GM12865 (cell line): ENCODE data around the gene PRR15L.

ENCODE experiments used
- DNase-seq: peaks from one replicate; pipeline ENCODE4 v3.0.0; 2010; ENCODE audit warnings: low read depth
- H3K4me3 ChIP-seq: 2 replicates; pipeline ENCODE4 v1.5.1; 2011; ENCODE audit warnings: mild to moderate bottlenecking, low read depth, low read length, control low read depth
- CTCF ChIP-seq: IDR thresholded peaks from 2 replicates; pipeline ENCODE4 v1.5.1; 2011; ENCODE audit warnings: low read length, control low read depth, low read depth, inconsistent platforms; ENCODE audit not compliant: insufficient read depth; ENCODE audit errors: missing control alignments

The PRR15L gene

GRCh38 chr17:47914306-47914948 is 43.3 kb downstream of the PRR15L start:
- TF ChIP-seq CTCF, result no peak
- DNase-seq, result no peak
- no peak overlapping the region for H3K4me3 ChIP-seq

- H3K4me3 ChIP-seq, result no peak overlapping the region
- no peak for DNase-seq
- no peak for TF ChIP-seq CTCF
Measured at GRCh38 chr17:47913050-47913449, 44.6 kb downstream of the PRR15L start.

GRCh38 chr17:47907932-47908562 is 49.6 kb downstream of the PRR15L start:
- TF ChIP-seq CTCF, result no peak
- DNase-seq, result no peak
- H3K4me3 ChIP-seq, result no peak overlapping the region

- no peak for DNase-seq
- H3K4me3 ChIP-seq, result no peak overlapping the region
- no peak for TF ChIP-seq CTCF
Measured at GRCh38 chr17:47906443-47906842, 51.2 kb downstream of the PRR15L start.

- TF ChIP-seq CTCF, result no peak
- DNase-seq, result no peak
- H3K4me3 ChIP-seq, result no peak overlapping the region
Measured at GRCh38 chr17:47905221-47905733, 52.4 kb downstream of the PRR15L start.

GRCh38 chr17:47902039-47902744 is 55.5 kb downstream of the PRR15L start:
- no peak for DNase-seq
- TF ChIP-seq CTCF, result no peak

More at GRCh38 chr17:47902039-47902744, 55.5 kb downstream of the PRR15L start:
- H3K4me3 ChIP-seq, result no peak overlapping the region
